ENCODE measurements around the gene HAPLN2. TPM values are rescaled to one million over a fixed set of nuclear protein-coding genes. Genes with fewer than 3 reads are reported as not detected.

Gene HAPLN2
- total RNA-seq, 1 experiment from 2014 or later = 0.21 TPM

GRCh38 chr1:156623946-156624813 lies 5.0 kb downstream of the HAPLN2 start:
- TF ChIP-seq, protein P1, sequence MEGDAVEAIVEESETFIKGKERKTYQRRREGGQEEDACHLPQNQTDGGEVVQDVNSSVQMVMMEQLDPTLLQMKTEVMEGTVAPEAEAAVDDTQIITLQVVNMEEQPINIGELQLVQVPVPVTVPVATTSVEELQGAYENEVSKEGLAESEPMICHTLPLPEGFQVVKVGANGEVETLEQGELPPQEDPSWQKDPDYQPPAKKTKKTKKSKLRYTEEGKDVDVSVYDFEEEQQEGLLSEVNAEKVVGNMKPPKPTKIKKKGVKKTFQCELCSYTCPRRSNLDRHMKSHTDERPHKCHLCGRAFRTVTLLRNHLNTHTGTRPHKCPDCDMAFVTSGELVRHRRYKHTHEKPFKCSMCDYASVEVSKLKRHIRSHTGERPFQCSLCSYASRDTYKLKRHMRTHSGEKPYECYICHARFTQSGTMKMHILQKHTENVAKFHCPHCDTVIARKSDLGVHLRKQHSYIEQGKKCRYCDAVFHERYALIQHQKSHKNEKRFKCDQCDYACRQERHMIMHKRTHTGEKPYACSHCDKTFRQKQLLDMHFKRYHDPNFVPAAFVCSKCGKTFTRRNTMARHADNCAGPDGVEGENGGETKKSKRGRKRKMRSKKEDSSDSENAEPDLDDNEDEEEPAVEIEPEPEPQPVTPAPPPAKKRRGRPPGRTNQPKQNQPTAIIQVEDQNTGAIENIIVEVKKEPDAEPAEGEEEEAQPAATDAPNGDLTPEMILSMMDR (IDR thresholded peaks at IDR 0.05) = peak; percentile 85
- TF ChIP-seq REST (IDR thresholded peaks at IDR 0.05; ENCODE audit: insufficient read depth in 1 of 2, low read depth in 2 of 2, low read length in 1 of 2) (no peak), POLR2AphosphoS5 (IDR thresholded peaks at IDR 0.05; ENCODE audit: low read depth, low read length) (no peak)
- peak overlapping the region; percentile 47 to 54 for H3K4me3 ChIP-seq (ENCODE audit: low read depth in 2 of 2, low read length in 2 of 2)
- ChIA-PET POLR2A (interaction anchor here (1.0 kb wide), 1 partner anchor 8 kb away, joined by 5 read pairs; no protein-coding TSS in a partner anchor), CTCF (interaction anchor here (0.6 to 2.0 kb wide), 13 partner anchors 12 to 249 kb away, joined by 3 to 16 read pairs (median 4); no protein-coding TSS in a partner anchor)
- no peak for DNase-seq (ENCODE audit: low read depth, low spot score)
- intact Hi-C loops (cut with micrococcal nuclease; ENCODE audit: unreplicated experiment) = no loop called here
- peak; percentile 94 for ATAC-seq
- in situ Hi-C loops (cut with HindIII; ENCODE audit: low pct_unique_long_range_greater_than_20kb, low sequenced_read_pairs) = no loop called here
- no peaks in the 10 kb centered on the region for H3K36me3 ChIP-seq (ENCODE audit: control insufficient read depth, insufficient read depth, low read length)
- no peaks in the 10 kb centered on the region for H3K9me3 ChIP-seq (ENCODE audit: control insufficient read depth, insufficient read depth, low read depth, low read length)
- BruUV-seq (replicated peaks) = no TSS peak
- H3K4me1 ChIP-seq (ENCODE audit: control insufficient read depth, insufficient read depth, low read length) = peaks cover 4% of the 10 kb centered on the region
- H3K27ac ChIP-seq (ENCODE audit: low read length) = no peak overlapping the region
- peaks cover 2% of the 10 kb centered on the region; the same call in 1 of the 2 replicates for H3K27me3 ChIP-seq (ENCODE audit: control insufficient read depth, insufficient read depth, low read length)

DNA sequence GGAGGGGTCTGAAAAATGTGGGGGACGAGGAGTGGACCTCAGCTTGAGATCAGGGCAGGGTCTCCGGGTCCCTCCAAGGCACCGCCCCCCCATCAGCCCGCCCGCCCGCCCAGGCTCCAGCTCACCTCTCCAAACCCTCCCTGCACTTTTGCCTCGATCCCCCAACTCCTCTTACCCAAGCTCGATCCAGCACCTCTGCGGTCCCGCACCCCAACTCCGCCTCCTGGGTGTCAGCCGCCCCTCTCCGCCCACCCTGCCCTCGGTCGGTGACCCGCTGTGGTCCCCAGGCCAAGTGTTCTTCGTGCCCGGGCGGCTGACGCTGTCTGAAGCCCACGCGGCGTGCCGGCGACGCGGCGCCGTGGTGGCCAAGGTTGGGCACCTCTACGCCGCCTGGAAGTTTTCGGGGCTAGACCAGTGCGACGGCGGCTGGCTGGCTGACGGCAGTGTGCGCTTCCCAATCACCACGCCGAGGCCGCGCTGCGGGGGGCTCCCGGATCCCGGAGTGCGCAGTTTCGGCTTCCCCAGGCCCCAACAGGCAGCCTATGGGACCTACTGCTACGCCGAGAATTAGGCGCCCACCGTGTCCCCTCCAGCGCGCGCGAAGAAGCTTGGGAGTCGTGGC lies 5.7 kb downstream of the HAPLN2 start:
- H3K4me3 ChIP-seq (ENCODE audit: low read depth in 2 of 2, low read length in 2 of 2) = peak overlapping the region; percentile 47 to 54
- intact Hi-C loops (cut with micrococcal nuclease; ENCODE audit: unreplicated experiment) (no loop called here), in situ Hi-C loops (cut with HindIII; ENCODE audit: low pct_unique_long_range_greater_than_20kb, low sequenced_read_pairs) (no loop called here)
- BruUV-seq (replicated peaks) = no TSS peak
- no peaks in the 10 kb centered on the region for H3K9me3 ChIP-seq (ENCODE audit: control insufficient read depth, insufficient read depth, low read depth, low read length)
- peak; percentile 44 for ATAC-seq
- no peak for TF ChIP-seq POLR2AphosphoS5 (IDR thresholded peaks at IDR 0.05; ENCODE audit: low read depth, low read length)
- TF ChIP-seq REST (IDR thresholded peaks at IDR 0.05; ENCODE audit: insufficient read depth in 1 of 2, low read depth in 2 of 2, low read length in 1 of 2) = no peak
- no peak for TF ChIP-seq TCF7L2 (IDR thresholded peaks at IDR 0.05; ENCODE audit: low read depth, low read length)
- TF ChIP-seq, protein P1 (IDR thresholded peaks at IDR 0.05) = no peak
- TF ChIP-seq SIN3A (IDR thresholded peaks at IDR 0.05; ENCODE audit: borderline replicate concordance, insufficient read depth, low read depth, low read length) = no peak
- peaks cover 2% of the 10 kb centered on the region; the same call in 1 of the 2 replicates for H3K27me3 ChIP-seq (ENCODE audit: control insufficient read depth, insufficient read depth, low read length)
- no peak overlapping the region for H3K27ac ChIP-seq (ENCODE audit: low read length)
- ChIA-PET CTCF (interaction anchor here (0.6 to 3.0 kb wide), 12 partner anchors 12 to 248 kb away, joined by 3 to 41 read pairs (median 4); no protein-coding TSS in a partner anchor), POLR2A (interaction anchor here (0.5 to 0.6 kb wide), 2 partner anchors 22 to 153 kb away, joined by 4 read pairs; no protein-coding TSS in a partner anchor)
- peaks cover 4% of the 10 kb centered on the region for H3K4me1 ChIP-seq (ENCODE audit: control insufficient read depth, insufficient read depth, low read length)
- H3K36me3 ChIP-seq (ENCODE audit: control insufficient read depth, insufficient read depth, low read length) = no peaks in the 10 kb centered on the region
- DNase-seq (ENCODE audit: low read depth, low spot score) = no peak
